SK-N-SH (cell line): ENCODE measurements around the gene EOGT.

ENCODE experiments used
- EP300 ChIP-seq, 2 experiments: IDR thresholded peaks; 2 replicates each; pipeline versions ENCODE4 v1.4.0 to v1.6.1; 2012; ENCODE audit warnings: borderline replicate concordance in 1 of 2, low read depth in 1 of 2, low read length in 1 of 2
- EZH2phosphoT487 ChIP-seq: fragments of 200-600 bp; sonication (generic); IDR thresholded peaks from 2 replicates; pipeline ENCODE4 v1.6.1; 2017; ENCODE audit warnings: low read depth, mixed run types, mild to moderate bottlenecking, antibody characterized with exemption, moderate library complexity, borderline replicate concordance
- TF ChIP-seq, protein P1 (sequence below): fragments of 200-600 bp; sonication (generic); IDR thresholded peaks from 2 replicates; pipeline ENCODE4 v1.6.1; 2017; ENCODE audit warnings: antibody characterized with exemption, mild to moderate bottlenecking, moderate library complexity

DNA sequence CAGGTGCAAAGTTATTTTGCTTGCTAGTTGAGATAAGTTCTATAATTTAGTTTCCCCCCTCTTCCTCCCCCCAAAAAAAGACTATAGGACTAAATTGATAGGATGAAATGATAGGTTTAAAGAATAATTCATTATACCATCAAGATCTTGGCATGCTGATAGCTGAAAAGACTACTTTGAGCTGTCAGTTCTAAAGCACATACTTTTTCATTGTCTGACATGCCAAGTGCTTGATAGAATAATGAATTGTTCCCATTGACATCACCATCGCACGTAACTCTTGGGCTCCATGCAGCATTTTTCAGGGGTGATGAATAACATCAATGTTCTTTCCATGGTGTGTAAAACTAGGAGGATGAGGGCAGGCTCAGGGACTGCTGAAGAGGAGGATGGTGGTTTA, 48.8 kb downstream of the EOGT start:
- TF ChIP-seq, protein P1, sequence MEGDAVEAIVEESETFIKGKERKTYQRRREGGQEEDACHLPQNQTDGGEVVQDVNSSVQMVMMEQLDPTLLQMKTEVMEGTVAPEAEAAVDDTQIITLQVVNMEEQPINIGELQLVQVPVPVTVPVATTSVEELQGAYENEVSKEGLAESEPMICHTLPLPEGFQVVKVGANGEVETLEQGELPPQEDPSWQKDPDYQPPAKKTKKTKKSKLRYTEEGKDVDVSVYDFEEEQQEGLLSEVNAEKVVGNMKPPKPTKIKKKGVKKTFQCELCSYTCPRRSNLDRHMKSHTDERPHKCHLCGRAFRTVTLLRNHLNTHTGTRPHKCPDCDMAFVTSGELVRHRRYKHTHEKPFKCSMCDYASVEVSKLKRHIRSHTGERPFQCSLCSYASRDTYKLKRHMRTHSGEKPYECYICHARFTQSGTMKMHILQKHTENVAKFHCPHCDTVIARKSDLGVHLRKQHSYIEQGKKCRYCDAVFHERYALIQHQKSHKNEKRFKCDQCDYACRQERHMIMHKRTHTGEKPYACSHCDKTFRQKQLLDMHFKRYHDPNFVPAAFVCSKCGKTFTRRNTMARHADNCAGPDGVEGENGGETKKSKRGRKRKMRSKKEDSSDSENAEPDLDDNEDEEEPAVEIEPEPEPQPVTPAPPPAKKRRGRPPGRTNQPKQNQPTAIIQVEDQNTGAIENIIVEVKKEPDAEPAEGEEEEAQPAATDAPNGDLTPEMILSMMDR = no peak
- TF ChIP-seq EP300 (IDR thresholded peaks at IDR 0.05; ENCODE audit: borderline replicate concordance in 1 of 2, low read depth in 1 of 2, low read length in 1 of 2) = no peak
- no peak for TF ChIP-seq EZH2phosphoT487
